ENCODE data around the gene LRRD1. TPM values are rescaled to one million over a fixed set of nuclear protein-coding genes. Genes with fewer than 3 reads are reported as not detected.
A peak's percentile ranks its signal among the peaks of the same experiment; 100 is the strongest.

LRRD1 gene
- total and polyA plus RNA-seq, 2 of the 13 experiments (the other 11 are each of a cell fraction or from before 2014, with no cell fraction given), result 0.03 TPM; not detected in 1

DNA sequence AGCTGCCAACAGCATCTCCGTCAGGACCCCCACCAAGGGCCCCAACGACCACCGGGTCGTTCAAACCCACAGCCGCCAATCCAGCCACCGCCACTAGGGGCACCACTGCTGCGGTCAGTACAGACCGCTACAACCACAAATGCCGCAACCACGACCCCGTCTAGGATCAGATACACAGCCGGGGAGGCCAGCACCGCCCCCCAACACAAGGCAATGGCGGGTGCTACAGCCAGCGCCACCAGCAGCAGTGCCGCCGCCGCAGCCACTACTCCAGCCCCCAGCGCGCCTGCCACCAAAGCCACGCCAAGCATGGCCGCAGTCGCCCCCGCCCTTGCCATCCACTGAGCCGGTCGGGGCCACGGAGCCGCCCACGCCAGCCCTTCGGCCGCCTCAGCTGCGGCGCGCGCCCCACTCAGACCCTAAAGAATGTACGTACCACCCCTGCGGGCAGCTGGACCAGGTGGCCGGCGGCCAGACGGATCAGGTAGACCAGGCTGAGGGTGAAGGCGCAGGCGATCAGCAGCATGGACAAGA lies 45.1 kb downstream of the LRRD1 start:
- ChIA-PET POLR2A (interaction anchor here (1.1 to 1.5 kb wide), 2 partner anchors 92 to 313 kb away, joined by 3 to 7 read pairs; partner anchors contain the start of gene GATAD1), CTCF (ENCODE audit: low intra/inter-chr PET ratio, low total read pairs) (no interaction called here)
- Histone ChIP-seq H3K4me1 (ENCODE audit: insufficient read depth, low read length) (peaks cover 44% of the 10 kb centered on the region), H3K27ac (ENCODE audit: extremely low read length, insufficient read depth, low read length) (peak overlapping the region; percentile 98), H3K36me3 (replicated peaks in 1 of 2; ENCODE audit: control insufficient read depth in 1 of 2, insufficient read depth in 2 of 2, low read length in 2 of 2) (peaks cover 3 to 27% of the 10 kb centered on the region in 2 experiments; a peak in 4 of 5 replicates), H3K79me2 (ENCODE audit: insufficient read depth, low read length) (peaks cover 57% of the 10 kb centered on the region), H4K20me1 (ENCODE audit: insufficient read depth, low read length) (peaks cover 43% of the 10 kb centered on the region), H3K9me3 (ENCODE audit: low read length) (no peaks in the 10 kb centered on the region), H3K27me3 (ENCODE audit: control insufficient read depth in 1 of 2, insufficient read depth in 2 of 2, low read length in 2 of 2) (no peaks in the 10 kb centered on the region; a peak in 1 of 5 replicates), H3K4me2 (ENCODE audit: low read depth, low read length) (peak overlapping the region; percentile 98), H3K9ac (ENCODE audit: insufficient read depth, low read depth, low read length) (peak overlapping the region; percentile 94), H2AFZ (ENCODE audit: low read length) (no peak overlapping the region), H3K4me3 (replicated peaks in 1 of 3; ENCODE audit: insufficient read depth in 1 of 3, low read depth in 2 of 3, low read length in 3 of 3) (peak overlapping the region; percentile 95 to 100 (median 98))
- peak; percentile 52 for DNase-seq (ENCODE audit: low spot score)
- no TSS peak for BruUV-seq (replicated peaks)
- FAIRE-seq, result no peak
- peak; percentile 75 for ATAC-seq
- in situ Hi-C loops (cut with HindIII; ENCODE audit: extremely low pct_ligation_motif_present, low pct_unique_long_range_greater_than_20kb) (no loop called here), intact Hi-C loops (cut with micrococcal nuclease; ENCODE audit: unreplicated experiment) (loop anchor here (1.0 to 5.0 kb wide), 3 partner anchors 111 to 313 kb away; partner anchors contain the start of genes ANKIB1, GATAD1, KRIT1 and MTERF1)
- 0% methylated on average over 10 of the region's 42 CpGs for WGBS (ENCODE audit: low lambda C conversion rate)
- TF ChIP-seq SIN3A (IDR thresholded peaks at IDR 0.05; ENCODE audit: borderline replicate concordance, low read depth, low read length) (peak; percentile 61; the same call in 1 of the 2 replicates), ZEB1 (IDR thresholded peaks at IDR 0.05; ENCODE audit: insufficient replicate concordance, low read depth) (no peak), POLR2AphosphoS2 (IDR thresholded peaks at IDR 0.05; ENCODE audit: low read depth, low read length) (no peak), MZF1 (CRISPR knock-in tag; IDR thresholded peaks at IDR 0.05; ENCODE audit: borderline replicate concordance) (no peak), ZNF282 (IDR thresholded peaks at IDR 0.05; ENCODE audit: partially characterized antibody) (no peak), PPARG (CRISPR knock-in tag; conservative IDR thresholded peaks at IDR 0.05) (no peak; the same call in 1 of the 2 replicates), NR2F6 (IDR thresholded peaks at IDR 0.05) (no peak), NR2F6 (CRISPR knock-in tag; IDR thresholded peaks at IDR 0.05) (no peak), ZC3H13 (CRISPR knock-in tag; IDR thresholded peaks at IDR 0.05) (no peak), GATAD1 (CRISPR knock-in tag; IDR thresholded peaks at IDR 0.05) (peak; percentile 54), ZNF609 (CRISPR knock-in tag; IDR thresholded peaks at IDR 0.05; ENCODE audit: borderline replicate concordance) (0 out of 2 replicates have a peak, but pooled peaks have one; percentile 9), ZFP1 (CRISPR knock-in tag; IDR thresholded peaks at IDR 0.05) (0 out of 2 replicates have a peak, but pooled peaks have one; percentile 10), KAT8 (CRISPR knock-in tag; IDR thresholded peaks at IDR 0.05) (no peak), HNRNPH1 (optimal IDR thresholded peaks at IDR 0.05; ENCODE audit: low read depth, low read length) (no peak), BRD4 (CRISPR knock-in tag; IDR thresholded peaks at IDR 0.05) (peak; percentile 43; the same call in 1 of the 2 replicates), ATF1 (CRISPR knock-in tag; IDR thresholded peaks at IDR 0.05) (no peak), MIER3 (CRISPR knock-in tag; IDR thresholded peaks at IDR 0.05; ENCODE audit: borderline replicate concordance) (0 out of 2 replicates have a peak, but pooled peaks have one; percentile 24), AKAP8 (CRISPR knock-in tag; IDR thresholded peaks at IDR 0.05) (no peak), HNRNPL (IDR thresholded peaks at IDR 0.05; ENCODE audit: low read depth, low read length) (no peak), ZNF121 (CRISPR knock-in tag; IDR thresholded peaks at IDR 0.05) (peak; percentile 50; the same call in 1 of the 2 replicates), PHF5A (CRISPR knock-in tag; IDR thresholded peaks at IDR 0.05; ENCODE audit: low read depth, unreplicated experiment) (peak; percentile 11), KMT2A (CRISPR knock-in tag; IDR thresholded peaks at IDR 0.05) (peak; percentile 76)
- TF ChIP-seq, protein P1, sequence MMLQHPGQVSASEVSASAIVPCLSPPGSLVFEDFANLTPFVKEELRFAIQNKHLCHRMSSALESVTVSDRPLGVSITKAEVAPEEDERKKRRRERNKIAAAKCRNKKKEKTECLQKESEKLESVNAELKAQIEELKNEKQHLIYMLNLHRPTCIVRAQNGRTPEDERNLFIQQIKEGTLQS (CRISPR knock-in tag; IDR thresholded peaks at IDR 0.05), result peak; percentile 15; the same call in 1 of the 2 replicates

Data from HepG2 (cell line).